K562 (cell line): ENCODE results near the gene HOXB4. TPM values are rescaled to one million over a fixed set of nuclear protein-coding genes. Genes with fewer than 3 reads are reported as not detected.

Experiments used
- ATAC-seq: fragments of 200-7000 bp; cut with Tn5 transposase; 3 replicates; pipeline ENCODE4 v1.9.1; 2020; ENCODE audit warnings: moderate library complexity
- BruUV-seq: library from RNA; stranded (reverse); fragments of 400-500 nt; replicated peaks from 2 replicates; lab custom pipeline; 2021; lab: Mats Ljungman, UMichigan
- CTCF ChIA-PET: fragments of 300-600 bp; formaldehyde crosslinking; extraction: SDS; loops from one replicate; lab custom pipeline; 2021; ENCODE audit warnings: low intra/inter-chr PET ratio; lab: Yijun Ruan, JAX
- POLR2A ChIA-PET: fragments of 300-600, 350-650 bp; sonication (Branson Sonifier 250); formaldehyde crosslinking; extraction: SDS; loops from one replicate; lab custom pipeline; 2021; ENCODE audit warnings: antibody characterized with exemption, inconsistent platforms; lab: Yijun Ruan, JAX
- DNase-seq, 4 experiments: peaks; one replicate each; pipeline versions ENCODE4 v3.0.0 to v3.0.0-alpha.2; 2011 to 2018; ENCODE audit warnings: low spot score in 3 of 4, mixed read lengths in 3 of 4; ENCODE audit errors: extremely low read depth in 1 of 4
- FAIRE-seq: peaks from 2 replicates; lab custom pipeline; 2011; peaks lifted over from hg19 to GRCh38; lab: Jason Lieb, UNC
- H2AFZ ChIP-seq: 2 replicates; pipeline ENCODE4 v1.6.0; 2011; ENCODE audit warnings: low read depth, low read length, control low read depth, inconsistent platforms
- H3K27ac ChIP-seq: fragments of 200-600 bp; 3 replicates; pipeline ENCODE4 v1.8.0; 2011; ENCODE audit warnings: low read depth, mild to moderate bottlenecking, control low read depth, inconsistent platforms, low read length, moderate library complexity, mixed read lengths; ENCODE audit errors: extremely low read depth
- H3K27me3 ChIP-seq, 2 experiments: fragments of 300-600 bp in 1 of 2; 2 replicates in 1 of 2; 3 replicates in 1 of 2; pipeline versions ENCODE4 v1.6.0 to v1.8.0; 2011; ENCODE audit warnings: inconsistent platforms in 2 of 2, low read length in 2 of 2, mild to moderate bottlenecking in 1 of 2, mixed read lengths in 1 of 2, moderate library complexity in 1 of 2; ENCODE audit not compliant: control insufficient read depth in 2 of 2, insufficient read depth in 2 of 2
- H3K36me3 ChIP-seq: fragments of 300-600 bp; 3 replicates; pipeline ENCODE4 v1.8.0; 2011; ENCODE audit warnings: mild to moderate bottlenecking, low read length, inconsistent platforms; ENCODE audit not compliant: control insufficient read depth, insufficient read depth
- H3K4me1 ChIP-seq, 2 experiments: fragments of 200-600 bp in 1 of 2; replicated peaks in 1 of 2; 2 replicates in 1 of 2; 3 replicates in 1 of 2; pipeline versions ENCODE4 v1.5.1 to v1.8.0; 2011; ENCODE audit warnings: inconsistent platforms in 2 of 2, low read length in 2 of 2, mild to moderate bottlenecking in 1 of 2, mixed read lengths in 1 of 2, moderate library complexity in 1 of 2; ENCODE audit not compliant: control insufficient read depth in 2 of 2, insufficient read depth in 2 of 2
- H3K4me2 ChIP-seq: 2 replicates; pipeline ENCODE4 v1.6.1; 2011; ENCODE audit warnings: low read length, control low read depth, inconsistent platforms, mixed read lengths; ENCODE audit not compliant: insufficient read depth
- H3K4me3 ChIP-seq: fragments of 200-600 bp; sonication (generic), shearing (Covaris generic); 2 replicates; pipeline ENCODE4 v1.5.1; 2016; ENCODE audit warnings: control low read depth, inconsistent platforms
- H3K79me2 ChIP-seq: fragments of 200-600 bp; 3 replicates; pipeline ENCODE4 v1.8.0; 2011; ENCODE audit warnings: low read length, inconsistent platforms; ENCODE audit not compliant: control insufficient read depth, insufficient read depth
- H3K9ac ChIP-seq, 2 experiments: 2 replicates each; pipeline versions ENCODE4 v1.6.0 to v1.6.1; 2011; ENCODE audit warnings: low read depth in 2 of 2, low read length in 2 of 2, control low read depth in 1 of 2, inconsistent platforms in 1 of 2, mild to moderate bottlenecking in 1 of 2, mixed read lengths in 1 of 2; ENCODE audit not compliant: insufficient read depth in 1 of 2
- H3K9me1 ChIP-seq: one replicate; pipeline ENCODE4 v1.6.0; 2011; ENCODE audit warnings: inconsistent platforms, mild to moderate bottlenecking, low read length, moderate library complexity; ENCODE audit not compliant: control insufficient read depth, insufficient read depth
- H3K9me3 ChIP-seq: replicated peaks from 2 replicates; pipeline ENCODE4 v1.5.1; 2011; ENCODE audit warnings: low read depth, low read length, inconsistent platforms; ENCODE audit not compliant: control insufficient read depth, insufficient read depth
- H4K20me1 ChIP-seq: replicated peaks from 2 replicates; pipeline ENCODE4 v1.6.1; 2011; ENCODE audit warnings: low read length, inconsistent platforms, mixed read lengths; ENCODE audit not compliant: control insufficient read depth, insufficient read depth
- BCOR ChIP-seq: fragments of 450-650 bp; IDR thresholded peaks from 2 replicates; pipeline ENCODE4 v1.6.1; 2016
- COPS2 ChIP-seq: fragments of 450-650 bp; conservative IDR thresholded peaks from 2 replicates; pipeline ENCODE4 v1.6.1; 2016; ENCODE audit warnings: mild to moderate bottlenecking, moderate library complexity
- CSDE1 ChIP-seq, 2 experiments: fragments of 450-650 bp; IDR thresholded peaks; 2 replicates each; pipeline ENCODE4 v1.6.1; 2016; ENCODE audit warnings: mild to moderate bottlenecking in 1 of 2
- DEAF1 ChIP-seq: fragments of 450-650 bp; formaldehyde crosslinking; IDR thresholded peaks from 2 replicates; pipeline ENCODE4 v1.4.0; 2020; ENCODE audit warnings: mild to moderate bottlenecking, moderate library complexity
- DNMT1 ChIP-seq: fragments of 450-650 bp; IDR thresholded peaks from 2 replicates; pipeline ENCODE4 v1.6.1; 2016; ENCODE audit warnings: antibody characterized with exemption, mild to moderate bottlenecking
- ELF1 ChIP-seq: fragments of 200-800 bp; sonication (Bioruptor generic); IDR thresholded peaks from 2 replicates; pipeline ENCODE4 v1.6.1; 2016; ENCODE audit warnings: missing genetic modification characterization, missing compliant biosample characterization
- FOXA3 ChIP-seq, 2 experiments: fragments of 450-650 bp in 1 of 2; sonication (generic) in 1 of 2; formaldehyde crosslinking; IDR thresholded peaks in 1 of 2; conservative IDR thresholded peaks in 1 of 2; 2 replicates each; pipeline versions ENCODE4 v1.4.0 to v1.8.0; 2020 to 2022; ENCODE audit warnings: mild to moderate bottlenecking in 2 of 2, missing genetic modification reagents in 1 of 2
- GATA2 ChIP-seq: sonication (generic); formaldehyde crosslinking; IDR thresholded peaks from 2 replicates; pipeline ENCODE4 v1.4.0; 2020; ENCODE audit warnings: mild to moderate bottlenecking, missing genetic modification reagents
- KDM4B ChIP-seq, 2 experiments: fragments of 450-650 bp in 1 of 2; sonication (generic) in 1 of 2; IDR thresholded peaks; 2 replicates each; pipeline ENCODE4 v1.6.1; 2016 to 2017; ENCODE audit warnings: borderline replicate concordance in 2 of 2, antibody characterized with exemption in 1 of 2, low read depth in 1 of 2, mild to moderate bottlenecking in 1 of 2
- MYBL2 ChIP-seq, 2 experiments: fragments of 450-650 bp in 1 of 2; sonication (generic) in 1 of 2; formaldehyde crosslinking in 1 of 2; IDR thresholded peaks; 2 replicates each; pipeline versions ENCODE4 v1.6.1 to v1.8.1; 2017 to 2022; ENCODE audit warnings: borderline replicate concordance in 1 of 2, inconsistent platforms in 1 of 2, low read depth in 1 of 2, mild to moderate bottlenecking in 1 of 2, missing genetic modification reagents in 1 of 2, moderate library complexity in 1 of 2
- NFRKB ChIP-seq: fragments of 450-650 bp; IDR thresholded peaks from 2 replicates; pipeline ENCODE4 v1.6.1; 2016; ENCODE audit warnings: low read depth
- RBM15 ChIP-seq: fragments of 200-400 bp; formaldehyde crosslinking; IDR thresholded peaks from 2 replicates; pipeline ENCODE4 v1.6.1; 2018; ENCODE audit warnings: mild to moderate bottlenecking, low read length, moderate library complexity; ENCODE audit not compliant: insufficient read depth
- SOX6 ChIP-seq: fragments of 450-650 bp; IDR thresholded peaks from 2 replicates; pipeline ENCODE4 v1.6.1; 2014; ENCODE audit warnings: mild to moderate bottlenecking
- TCF7L2 ChIP-seq: fragments of 150-350 bp; IDR thresholded peaks from 2 replicates; pipeline ENCODE4 v1.6.1; 2016; ENCODE audit warnings: low read depth, mild to moderate bottlenecking, low read length, moderate library complexity
- ZNF121 ChIP-seq: sonication (generic); formaldehyde crosslinking; conservative IDR thresholded peaks from 2 replicates; pipeline ENCODE4 v1.8.0; 2022; ENCODE audit warnings: missing genetic modification reagents
- ZNF280A ChIP-seq: fragments of 450-650 bp; IDR thresholded peaks from 2 replicates; pipeline ENCODE4 v1.6.1; 2018; ENCODE audit warnings: mild to moderate bottlenecking, low read depth; ENCODE audit not compliant: partially characterized antibody
- ZNF639 ChIP-seq, 2 experiments: fragments of 200-800 bp in 1 of 2; sonication (Bioruptor generic) in 1 of 2; sonication (generic) in 1 of 2; formaldehyde crosslinking in 1 of 2; IDR thresholded peaks in 1 of 2; conservative IDR thresholded peaks in 1 of 2; 2 replicates each; pipeline versions ENCODE4 v1.5.0 to v1.6.1; 2016 to 2020; ENCODE audit warnings: missing compliant biosample characterization in 1 of 2, missing genetic modification characterization in 1 of 2, missing genetic modification reagents in 1 of 2
- WGBS: fragments of 100-300 bp; shearing (Covaris generic); methylation state at CpG from one replicate; pipeline ENCODE4 v1.1.6; 2016; ENCODE audit warnings: low coverage, mixed read lengths; ENCODE audit not compliant: insufficient coverage; ENCODE audit errors: missing lambda C conversion rate; 5-methylcytosine and 5-hydroxymethylcytosine counted together
- in situ Hi-C: fragments of 300-500 bp; cut with MboI; formaldehyde crosslinking; loops from 4 replicates; pipeline ENCODE4 v1.15.0; 2018; ENCODE audit warnings: inconsistent platforms, mixed read lengths
- intact Hi-C: fragments of 100-400 bp; cut with micrococcal nuclease; formaldehyde crosslinking; loops from 2 replicates; pipeline ENCODE4 v1.14.2; 2022
- polyA plus RNA-seq, 8 experiments: library from polyadenylated mRNA; depleted of rRNA in 4 of 8; stranded (reverse) in 5 of 8; unstranded in 3 of 8; fragments of >200 nt; fragmentation: Nextera tagmentation in 2 of 8; fragmentation: Illumina TruSeq in 1 of 8; extraction: Ambion mirVana in 2 of 8; extraction: Trizol in 1 of 8; gene quantifications; 2 replicates each; pipeline versions ENCODE4 v1.2.1 to v1.2.3, GENCODE V29; 2011 to 2014; ENCODE audit warnings: inconsistent platforms in 1 of 8, missing spikeins in 1 of 8
- total RNA-seq, 7 experiments: library from RNA; depleted of rRNA in 6 of 7; stranded (reverse); fragments of >200 nt in 6 of 7; fragmentation: Illumina TruSeq in 2 of 7; extraction: Trizol in 2 of 7; gene quantifications; 2 replicates each; pipeline versions ENCODE4 v1.2.1 to v1.2.3, GENCODE V29; 2011 to 2021; ENCODE audit warnings: low replicate concordance in 1 of 7

Gene HOXB4
- total and polyA plus RNA-seq, 9 of the 15 experiments (the other 6 are each of a cell fraction or from before 2014, with no cell fraction given), result 1.6 to 34.9 (median 14.9) TPM

- TF ChIP-seq DEAF1, result 0 out of 2 replicates have a peak, but pooled peaks have one; percentile 3
Observed at GRCh38 chr17:48540213-48540612, 37.9 kb downstream of the HOXB4 start (continued).

GRCh38 chr17:48539177-48539576, 39.0 kb downstream of the HOXB4 start:
- ATAC-seq (no peak), FAIRE-seq (no peak), DNase-seq (no peak)
- BruUV-seq, result no TSS peak
- Histone ChIP-seq H3K27ac (no peak overlapping the region), H3K27me3 (no peaks in the 10 kb centered on the region), H3K9ac (no peak overlapping the region), H3K9me3 (no peaks in the 10 kb centered on the region), H3K4me1 (peaks cover 21 to 25% of the 10 kb centered on the region in 2 experiments), H3K4me3 (no peak overlapping the region), H4K20me1 (no peaks in the 10 kb centered on the region), H3K4me2 (no peak overlapping the region), H2AFZ (no peak overlapping the region), H3K36me3 (peaks cover 20% of the 10 kb centered on the region; the same call in 1 of the 3 replicates), H3K79me2 (peaks cover 44% of the 10 kb centered on the region), H3K9me1 (no peaks in the 10 kb centered on the region)
- in situ Hi-C loops (no loop called here), intact Hi-C loops (no loop called here)
- ChIA-PET CTCF (no interaction called here), POLR2A (interaction anchor here (1.5 kb wide), 1 partner anchor 10 kb away, joined by 4 read pairs; no protein-coding TSS in a partner anchor)
- 69% methylated on average over 4 of the region's 4 CpGs for WGBS
- TF ChIP-seq ZNF639 (CRISPR knock-in tag; conservative IDR thresholded peaks at IDR 0.05 in 1 of 2, IDR thresholded peaks at IDR 0.05 in 1 of 2), result no peak
- no peak for TF ChIP-seq CSDE1 (IDR thresholded peaks at IDR 0.05)
- no peak for TF ChIP-seq KDM4B (IDR thresholded peaks at IDR 0.05; ENCODE audit: borderline replicate concordance in 2 of 2, low read depth in 1 of 2)
- no peak for TF ChIP-seq COPS2
- TF ChIP-seq MYBL2 (IDR thresholded peaks at IDR 0.05; ENCODE audit: low read depth), result no peak
- no peak for TF ChIP-seq MYBL2 (CRISPR knock-in tag; IDR thresholded peaks at IDR 0.05; ENCODE audit: borderline replicate concordance)
- TF ChIP-seq DNMT1, result no peak
- no peak for TF ChIP-seq BCOR
- TF ChIP-seq NFRKB, result no peak
- TF ChIP-seq TCF7L2, result no peak
- TF ChIP-seq ZNF280A, result no peak
- TF ChIP-seq GATA2 (CRISPR knock-in tag), result no peak
- no peak for TF ChIP-seq SOX6
- TF ChIP-seq FOXA3 (CRISPR knock-in tag; conservative IDR thresholded peaks at IDR 0.05 in 1 of 2, IDR thresholded peaks at IDR 0.05 in 1 of 2), result no peak
- no peak for TF ChIP-seq ELF1 (tag)
- no peak for TF ChIP-seq RBM15
- no peak for TF ChIP-seq ZNF121 (CRISPR knock-in tag)
